HG03521 (cell line): ENCODE results near the gene SIMC1.

Experiments
- ATAC-seq: cut with Tn5 transposase; IDR thresholded peaks from one replicate; pipeline ENCODE4 v1.9.1; 2021; ENCODE audit warnings: mild to moderate bottlenecking, moderate library complexity; ENCODE audit not compliant: unreplicated experiment

SIMC1 gene

DNA sequence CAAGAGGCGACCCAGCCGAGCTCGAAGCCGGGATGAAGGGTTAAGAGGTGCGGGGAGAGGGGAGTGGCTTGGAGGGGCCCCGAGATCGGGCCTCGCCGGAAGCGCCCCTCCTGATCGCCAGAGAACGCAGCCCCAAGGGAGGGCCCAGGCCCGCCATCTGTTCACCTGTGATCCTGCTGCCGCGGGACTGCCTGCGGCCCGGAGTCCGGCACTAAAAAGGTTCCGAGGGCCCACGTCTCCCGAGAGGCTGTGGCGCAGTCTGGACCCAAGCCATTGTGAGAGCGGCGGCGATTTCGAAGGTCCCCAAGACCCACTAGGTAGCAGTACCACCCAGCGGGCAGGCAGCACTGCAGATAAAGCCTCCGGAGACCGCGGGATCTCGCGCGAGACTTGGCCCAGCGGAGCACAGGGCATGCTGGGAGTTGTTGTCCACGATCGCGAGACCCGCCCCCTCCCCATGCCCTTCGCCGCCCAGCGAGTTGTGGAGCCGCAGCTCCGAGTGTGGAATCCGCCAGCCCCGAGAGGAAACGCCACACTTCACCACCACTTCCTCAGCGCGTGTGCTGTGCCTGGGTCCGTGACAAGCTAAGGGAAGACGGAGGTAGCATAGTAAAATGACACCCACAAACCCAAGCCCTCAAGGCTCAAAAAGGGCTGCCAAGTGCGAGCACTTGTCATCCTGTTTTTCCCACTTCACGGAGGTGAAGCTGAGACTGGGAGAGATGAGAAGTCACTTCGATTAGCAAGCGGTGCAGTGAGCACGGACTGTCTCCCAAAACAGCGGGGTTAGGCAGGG lies 123.4 kb downstream of the SIMC1 start, which contains the start of gene KIAA1191:
TSS of gene KIAA1191 (minus strand) at position 328 of the 796 bp plus-strand sequence. CDS start 2,256 bp downstream, outside the sequence.
- peak; percentile 89 for ATAC-seq

DNA sequence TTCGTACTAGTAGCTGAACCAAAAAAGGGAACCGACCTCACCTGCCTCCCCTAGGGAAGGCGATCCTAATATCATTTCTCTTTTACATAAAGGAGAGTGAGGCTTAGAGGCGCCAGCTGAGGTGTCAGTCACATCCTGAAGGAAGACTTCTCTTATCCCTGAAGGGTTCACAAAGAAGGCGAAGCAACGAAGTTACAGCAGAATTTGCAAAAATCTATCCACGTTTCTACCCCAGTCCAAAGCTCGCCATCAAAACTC lies 123.9 kb downstream of the SIMC1 start:
- ATAC-seq, result peak; percentile 4

DNA sequence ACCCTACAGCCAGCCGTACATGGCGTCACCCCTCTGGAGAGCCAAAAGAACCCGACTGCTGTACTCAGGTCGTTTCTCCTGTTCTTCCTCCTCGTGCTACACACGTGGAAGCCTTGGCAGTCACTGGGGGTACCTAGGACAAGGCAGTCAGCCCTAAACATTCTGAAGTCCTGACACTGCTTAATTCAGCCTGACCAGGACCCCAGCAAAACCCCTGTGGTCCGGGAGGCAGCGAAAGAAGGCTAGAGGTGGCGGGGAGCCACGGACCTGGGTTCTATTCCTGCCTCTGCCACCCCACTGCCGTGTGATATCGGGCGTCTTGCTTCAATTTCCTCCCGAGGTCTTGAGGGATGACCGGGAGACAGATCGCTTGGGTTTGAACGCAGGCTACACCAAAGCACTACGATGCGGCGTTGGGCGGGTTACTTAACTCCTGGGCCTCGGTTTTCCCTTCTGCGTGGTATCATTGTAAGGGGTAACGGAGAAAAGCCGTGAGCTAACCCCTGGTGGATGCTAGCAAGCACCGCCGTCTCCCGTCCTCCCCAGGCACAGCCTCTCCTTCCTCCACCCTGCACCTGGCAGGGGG lies 126.6 kb downstream of the SIMC1 start:
- no peak for ATAC-seq

DNA sequence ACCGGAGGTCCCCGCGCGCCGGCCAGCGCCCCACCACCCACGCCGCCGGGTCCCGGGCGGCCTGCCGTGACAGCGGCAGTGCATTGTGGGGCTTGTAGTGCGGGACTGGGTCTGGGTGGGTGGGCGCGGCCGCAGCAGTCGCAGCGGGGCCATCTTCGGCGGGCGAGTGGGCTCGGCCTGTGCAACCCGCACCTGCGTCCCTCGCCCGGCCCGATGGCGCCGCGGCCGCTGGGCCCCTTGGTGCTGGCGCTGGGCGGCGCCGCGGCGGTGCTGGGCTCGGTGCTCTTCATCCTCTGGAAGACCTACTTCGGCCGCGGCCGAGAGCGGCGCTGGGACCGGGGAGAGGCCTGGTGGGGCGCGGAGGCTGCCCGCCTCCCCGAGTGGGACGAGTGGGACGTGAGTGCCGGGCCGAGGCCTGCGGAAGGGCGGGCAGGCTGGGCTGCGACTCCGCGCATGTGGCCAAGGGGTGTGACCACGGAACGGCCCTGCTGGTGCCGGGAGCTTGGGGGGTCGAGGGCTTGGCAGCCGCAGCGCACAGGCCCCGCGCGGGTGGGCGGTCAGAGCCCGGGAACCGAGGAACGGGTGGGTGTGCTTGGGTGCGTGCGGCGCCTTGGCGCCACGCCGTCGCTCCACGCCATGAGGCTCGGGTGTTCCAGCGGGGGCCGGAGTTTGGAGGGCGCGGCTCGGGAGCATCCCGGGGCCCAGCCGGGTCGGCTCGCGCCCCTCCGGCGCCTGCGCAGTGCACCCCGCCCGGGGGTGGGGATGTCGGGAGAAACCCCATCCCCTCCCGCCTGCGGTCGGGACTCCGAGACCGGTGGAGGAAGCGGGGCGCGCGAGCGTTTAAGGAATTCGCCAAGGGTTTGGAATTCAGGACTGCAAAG lies 127.4 kb downstream of the SIMC1 start, which contains the start of gene ARL10:
TSS of gene ARL10 (plus strand) at position 137 of the 881 bp plus-strand sequence. CDS start at position 214, 77 bp downstream.
- ATAC-seq, result peak; percentile 20

DNA sequence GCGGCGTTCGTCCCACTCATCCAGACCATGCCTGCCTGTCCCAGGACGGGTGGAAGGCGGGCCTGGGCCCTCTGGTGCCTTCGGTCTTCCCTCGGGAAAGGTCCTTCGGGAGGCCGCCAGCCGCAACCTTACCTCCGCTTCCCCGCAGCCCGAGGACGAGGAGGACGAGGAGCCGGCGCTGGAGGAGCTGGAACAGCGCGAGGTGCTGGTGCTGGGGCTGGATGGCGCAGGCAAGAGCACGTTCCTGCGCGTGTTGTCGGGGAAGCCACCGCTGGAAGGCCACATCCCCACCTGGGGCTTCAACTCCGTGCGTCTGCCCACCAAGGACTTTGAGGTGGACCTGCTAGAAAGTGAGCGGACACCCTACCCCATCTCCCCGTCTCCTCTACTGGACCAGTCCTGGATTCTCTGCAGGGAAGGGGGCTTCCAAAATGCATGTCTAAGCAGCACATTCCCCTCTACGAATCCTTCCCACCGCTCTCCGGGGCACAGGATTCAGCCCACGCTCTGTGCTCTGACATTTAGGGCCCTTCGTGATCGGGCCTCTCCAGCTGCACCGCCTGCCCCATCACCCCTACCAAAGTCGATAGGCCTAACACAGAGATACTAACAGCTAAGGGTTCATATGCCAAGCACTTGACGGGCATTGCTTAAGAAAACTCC lies 128.1 kb downstream of the SIMC1 start:
- no peak for ATAC-seq

- no peak for ATAC-seq
These were observed 130.5 kb downstream of the SIMC1 start for GRCh38 chr5:176368726-176369125.

GRCh38 chr5:176369934-176370711 lies 131.9 kb downstream of the SIMC1 start:
- ATAC-seq, result no peak

DNA sequence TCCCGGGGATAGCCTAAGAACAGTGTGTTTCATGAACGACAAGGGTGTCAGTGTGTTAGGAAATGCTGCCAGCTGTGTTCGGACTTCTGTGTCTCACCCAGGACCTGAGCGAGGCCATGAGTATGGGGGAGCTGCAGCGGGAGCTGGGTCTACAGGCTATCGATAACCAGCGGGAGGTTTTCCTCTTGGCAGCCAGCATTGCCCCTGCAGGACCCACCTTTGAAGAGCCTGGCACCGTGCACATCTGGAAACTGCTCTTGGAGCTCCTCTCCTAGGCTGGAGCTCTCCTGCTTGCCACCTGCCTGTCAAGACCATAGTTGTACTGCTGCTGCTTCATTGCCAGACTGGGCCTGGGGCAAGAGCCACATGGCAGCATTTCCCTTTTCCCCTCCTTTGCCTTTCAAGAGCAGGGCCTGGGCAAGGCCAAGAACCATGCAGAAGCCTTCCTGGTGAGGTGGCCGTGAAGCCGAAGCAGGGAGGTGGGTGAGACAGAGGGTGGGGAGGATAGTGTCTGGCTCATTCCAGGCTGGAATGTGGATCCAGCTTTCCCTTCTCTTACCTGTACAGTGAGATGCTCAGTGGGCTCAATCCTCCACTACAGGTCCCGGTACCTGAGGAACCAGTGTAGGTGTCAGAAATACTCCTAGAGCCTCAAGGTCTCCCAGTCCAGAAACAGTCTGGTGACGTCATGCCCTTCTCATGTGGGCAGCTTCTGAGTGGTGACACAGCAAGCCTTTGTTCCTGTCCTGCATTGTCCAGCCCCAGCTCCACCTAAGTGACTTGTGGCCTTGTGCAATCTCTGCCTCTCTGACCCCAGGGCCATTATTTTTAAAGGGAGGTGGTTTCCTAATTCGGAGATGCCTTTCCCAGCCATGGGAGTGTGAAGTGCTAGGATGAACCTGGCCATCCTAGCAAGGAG lies 133.7 kb downstream of the SIMC1 start:
- no peak for ATAC-seq

DNA sequence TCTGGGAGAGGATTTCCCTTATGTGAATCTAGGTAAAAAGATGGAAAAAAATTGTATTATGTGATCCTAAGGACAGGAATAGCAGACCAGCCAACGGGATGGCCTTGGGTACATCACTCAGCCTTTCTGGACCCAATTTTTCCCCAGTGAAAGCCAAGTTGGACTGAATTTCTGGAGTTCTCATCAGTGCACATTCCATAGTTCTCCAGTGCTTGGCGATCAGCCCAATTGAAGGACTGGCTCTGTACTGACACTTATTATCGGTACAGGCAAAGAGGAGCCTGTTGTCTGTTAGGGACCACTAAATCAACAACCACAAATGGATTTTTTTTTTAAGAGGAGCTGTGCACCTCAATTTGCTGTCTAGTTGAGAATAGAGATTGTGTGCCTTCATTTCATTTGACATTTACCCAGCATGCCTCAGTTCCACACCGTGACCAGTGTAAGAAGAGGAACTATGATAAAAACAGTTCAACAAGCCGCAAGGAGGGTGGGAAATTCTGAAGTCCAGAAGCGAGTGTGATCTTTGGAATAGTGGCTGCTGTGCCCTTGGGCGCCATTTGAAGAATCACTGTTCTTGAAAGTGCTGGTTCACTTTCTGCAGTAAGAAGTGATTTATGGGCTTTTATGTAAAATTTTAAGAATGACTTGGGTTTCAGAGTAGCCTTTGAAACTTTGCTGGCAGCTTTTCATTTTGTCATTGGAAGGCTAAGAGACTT lies 135.0 kb downstream of the SIMC1 start:
- no peak for ATAC-seq

- no peak for ATAC-seq
These were observed 141.7 kb downstream of the SIMC1 start for GRCh38 chr5:176379881-176380280.

- no peak for ATAC-seq
These were observed 143.2 kb downstream of the SIMC1 start for GRCh38 chr5:176381423-176381822.

GRCh38 chr5:176381979-176382378 lies 143.8 kb downstream of the SIMC1 start:
- no peak for ATAC-seq

- ATAC-seq, result no peak
These were observed 144.5 kb downstream of the SIMC1 start for GRCh38 chr5:176382721-176383120.

- ATAC-seq, result no peak
These were observed 145.2 kb downstream of the SIMC1 start for GRCh38 chr5:176383248-176383905.

GRCh38 chr5:176383961-176384360 lies 145.7 kb downstream of the SIMC1 start:
- no peak for ATAC-seq

DNA sequence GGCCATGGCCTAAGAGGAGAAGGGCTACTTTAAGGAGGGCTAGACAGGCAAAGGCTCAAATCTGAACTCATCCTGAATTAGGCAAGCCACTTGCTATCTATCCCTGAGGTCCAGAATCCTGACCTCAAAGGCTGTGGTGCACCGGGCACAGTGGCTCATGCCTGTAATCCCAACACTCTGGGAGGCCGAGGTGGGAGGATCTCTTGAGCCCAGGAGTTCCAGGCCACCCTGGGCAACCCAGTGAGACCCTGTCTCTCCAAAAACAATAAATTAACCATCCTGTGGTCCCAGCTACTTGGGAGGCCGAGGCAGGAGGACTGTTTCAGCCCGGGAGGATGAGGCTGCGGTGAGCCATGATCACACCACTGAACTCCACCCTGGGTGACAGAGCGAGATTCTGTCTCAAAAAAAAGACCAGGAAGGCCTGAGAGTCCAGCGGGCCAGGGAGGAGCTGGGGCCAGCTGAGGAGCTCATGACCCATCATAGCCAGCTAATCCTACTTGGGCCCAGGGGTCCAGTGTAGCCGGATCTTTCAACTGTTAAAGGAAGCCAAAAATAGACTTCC lies 146.2 kb downstream of the SIMC1 start:
- no peak for ATAC-seq

DNA sequence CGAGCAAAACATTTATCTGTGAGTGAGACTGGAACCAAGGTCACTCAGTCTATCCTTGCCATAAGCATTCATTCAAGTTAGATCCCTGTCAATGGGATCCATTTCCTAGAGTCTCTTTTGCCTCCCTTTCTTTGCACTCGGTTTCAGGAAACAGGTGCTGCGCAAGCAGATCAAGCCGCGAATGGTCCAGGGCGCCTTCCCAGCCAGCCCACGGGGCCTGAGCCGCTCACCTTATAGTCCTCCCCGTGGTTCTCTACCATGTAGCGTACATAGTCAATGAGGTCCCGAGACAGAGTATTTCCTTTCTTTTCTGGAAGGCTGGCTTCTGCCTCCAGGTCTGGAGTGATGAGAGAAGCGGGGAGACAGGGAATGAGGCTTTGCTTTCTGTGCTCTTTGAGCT lies 146.8 kb downstream of the SIMC1 start:
- no peak for ATAC-seq

DNA sequence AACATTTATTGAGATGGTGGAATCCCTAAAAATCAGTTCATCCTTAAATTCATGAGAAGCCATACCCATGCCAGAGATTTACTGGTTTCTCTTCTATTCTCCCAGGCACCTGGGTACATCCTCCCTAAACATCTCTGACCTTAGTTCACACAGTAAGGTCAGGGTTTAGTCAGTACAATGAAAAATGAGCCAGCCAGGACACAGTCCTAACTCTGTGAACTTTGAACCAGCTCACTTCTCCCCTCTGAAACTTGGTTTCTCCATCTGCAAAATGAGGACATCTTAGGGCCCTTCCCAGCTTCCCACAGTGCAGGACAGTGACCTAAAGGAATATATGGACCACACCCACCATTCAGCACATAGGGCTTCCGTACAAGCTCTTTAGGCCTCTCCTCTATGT lies 148.3 kb downstream of the SIMC1 start:
- no peak for ATAC-seq
